Measurements from ENCODE around the gene CCDC17. TPM values are rescaled to one million over a fixed set of nuclear protein-coding genes. Genes with fewer than 3 reads are reported as not detected.

The CCDC17 gene
- total and polyA plus RNA-seq, 2 experiments from 2014 or later, result 3.1 to 7.5 TPM

DNA sequence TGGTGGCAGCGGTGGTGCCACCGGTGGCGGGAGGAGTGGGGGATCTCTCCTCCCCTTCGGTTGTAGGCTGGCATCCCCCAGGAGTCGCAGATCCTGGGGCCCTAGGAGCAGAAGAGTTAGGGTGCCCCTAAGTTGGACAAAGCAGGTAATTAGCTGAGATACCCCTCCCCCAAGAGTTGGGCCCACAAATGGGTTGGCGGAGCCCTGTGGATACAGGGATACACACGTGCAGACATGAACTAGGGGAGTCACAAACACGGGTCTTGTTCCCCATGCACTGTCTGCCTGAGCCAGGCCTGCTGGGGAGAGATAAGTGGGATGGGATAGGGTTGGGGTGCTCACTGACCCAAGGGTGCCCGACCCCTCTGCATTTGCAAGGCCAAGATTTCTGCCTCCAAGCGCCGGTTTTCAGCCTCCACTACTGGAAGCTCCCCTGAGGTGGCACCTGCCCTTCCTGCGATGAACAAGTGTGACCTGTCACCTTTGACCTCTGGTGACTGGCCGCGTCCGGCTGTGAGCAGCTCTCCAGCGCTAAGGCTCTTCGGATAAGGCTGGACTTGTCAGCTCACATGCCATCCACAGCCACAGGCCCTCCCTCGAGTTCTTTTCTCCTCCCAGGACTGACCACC, 1.8 kb downstream of the CCDC17 start:
- peaks cover 22% of the 10 kb centered on the region for H3K36me3 ChIP-seq
- no peaks in the 10 kb centered on the region for H3K27me3 ChIP-seq
- TF ChIP-seq, protein P1, sequence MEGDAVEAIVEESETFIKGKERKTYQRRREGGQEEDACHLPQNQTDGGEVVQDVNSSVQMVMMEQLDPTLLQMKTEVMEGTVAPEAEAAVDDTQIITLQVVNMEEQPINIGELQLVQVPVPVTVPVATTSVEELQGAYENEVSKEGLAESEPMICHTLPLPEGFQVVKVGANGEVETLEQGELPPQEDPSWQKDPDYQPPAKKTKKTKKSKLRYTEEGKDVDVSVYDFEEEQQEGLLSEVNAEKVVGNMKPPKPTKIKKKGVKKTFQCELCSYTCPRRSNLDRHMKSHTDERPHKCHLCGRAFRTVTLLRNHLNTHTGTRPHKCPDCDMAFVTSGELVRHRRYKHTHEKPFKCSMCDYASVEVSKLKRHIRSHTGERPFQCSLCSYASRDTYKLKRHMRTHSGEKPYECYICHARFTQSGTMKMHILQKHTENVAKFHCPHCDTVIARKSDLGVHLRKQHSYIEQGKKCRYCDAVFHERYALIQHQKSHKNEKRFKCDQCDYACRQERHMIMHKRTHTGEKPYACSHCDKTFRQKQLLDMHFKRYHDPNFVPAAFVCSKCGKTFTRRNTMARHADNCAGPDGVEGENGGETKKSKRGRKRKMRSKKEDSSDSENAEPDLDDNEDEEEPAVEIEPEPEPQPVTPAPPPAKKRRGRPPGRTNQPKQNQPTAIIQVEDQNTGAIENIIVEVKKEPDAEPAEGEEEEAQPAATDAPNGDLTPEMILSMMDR (IDR thresholded peaks at IDR 0.05; ENCODE audit: low read depth, low read length), result no peak
- H3K4me1 ChIP-seq (ENCODE audit: low read depth), result no peaks in the 10 kb centered on the region
- DNase-seq (ENCODE audit: low read depth in 1 of 2, low spot score in 1 of 2), result peak in 1 of 2 donors; percentile 15
- peak overlapping the region; percentile 70 for H3K27ac ChIP-seq
- no peaks in the 10 kb centered on the region for H3K9me3 ChIP-seq (ENCODE audit: low read depth)
- H3K4me3 ChIP-seq, result no peak overlapping the region

DNA sequence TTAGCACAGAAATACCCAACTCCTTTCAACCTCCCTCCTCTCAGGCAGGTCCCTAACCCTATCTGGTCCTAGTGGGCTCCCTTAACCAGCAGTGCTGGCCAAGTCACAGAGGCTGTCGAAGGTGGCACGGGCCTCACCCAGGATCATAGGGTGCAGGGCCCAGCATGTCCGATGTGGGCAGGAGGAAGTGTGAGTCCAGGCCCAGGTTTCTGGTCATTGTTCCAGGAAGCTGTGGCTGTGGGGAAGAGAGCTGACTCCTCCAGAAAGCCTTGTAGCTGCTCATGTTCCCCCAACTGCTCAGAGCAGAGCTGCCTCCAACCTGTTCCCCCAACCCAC, 2.4 kb downstream of the CCDC17 start:
- H3K27ac ChIP-seq, result peak overlapping the region; percentile 70

DNA sequence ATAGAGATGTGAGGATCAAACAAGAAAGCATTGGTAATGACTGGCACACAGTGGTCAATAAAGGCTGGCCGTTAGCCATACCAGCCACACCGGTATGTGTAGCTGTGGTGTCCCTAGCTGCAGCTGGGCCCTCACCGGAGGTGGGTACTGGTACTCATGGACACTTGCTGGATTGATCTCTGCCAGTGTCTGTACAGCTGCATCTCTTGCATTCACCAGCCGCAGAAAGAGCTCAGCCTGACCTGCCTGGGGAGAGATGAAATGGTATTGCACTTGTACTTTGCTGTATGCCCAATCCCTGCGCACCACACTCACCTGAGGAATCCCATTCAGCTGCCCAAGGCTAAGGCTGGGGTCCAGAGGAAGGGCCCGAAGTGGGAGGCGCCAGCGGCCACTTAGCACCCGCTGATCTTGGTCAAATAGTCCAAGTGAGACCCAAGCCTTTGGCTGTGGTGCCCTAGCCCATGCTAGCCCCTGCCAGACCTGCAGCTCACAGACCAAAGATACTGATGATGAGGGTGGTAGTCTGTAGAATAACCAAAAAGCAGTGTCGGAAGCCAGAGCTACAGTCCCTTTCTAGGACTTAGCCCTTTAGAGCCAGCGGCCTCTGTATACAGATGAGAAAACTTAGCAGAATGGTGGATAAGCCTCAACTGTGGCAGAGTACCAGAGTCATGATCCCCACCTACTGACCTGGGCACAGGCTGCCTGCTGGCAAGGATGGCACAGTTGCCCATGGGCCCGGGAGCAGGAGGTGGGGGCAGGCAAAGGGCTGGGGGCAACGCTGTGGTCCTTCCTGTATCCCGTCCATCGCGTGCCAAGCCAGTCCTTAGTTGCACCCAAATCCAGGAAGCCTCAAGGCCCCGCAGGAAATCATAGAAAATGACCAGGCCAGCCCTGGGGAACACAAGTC, 3.0 kb downstream of the CCDC17 start:
- DNase-seq (ENCODE audit: low read depth in 1 of 2, low spot score in 1 of 2), result no peak

More for the DNA sequence above, 2.4 kb downstream of the CCDC17 start:
- no peaks in the 10 kb centered on the region for H3K9me3 ChIP-seq (ENCODE audit: low read depth)
- DNase-seq (ENCODE audit: low read depth in 1 of 2, low spot score in 1 of 2), result no peak
- TF ChIP-seq, protein P1 (IDR thresholded peaks at IDR 0.05; ENCODE audit: low read depth, low read length), result no peak
- no peaks in the 10 kb centered on the region for H3K27me3 ChIP-seq
- no peak overlapping the region for H3K4me3 ChIP-seq
- peaks cover 24% of the 10 kb centered on the region for H3K36me3 ChIP-seq
- H3K4me1 ChIP-seq (ENCODE audit: low read depth), result no peaks in the 10 kb centered on the region

DNA sequence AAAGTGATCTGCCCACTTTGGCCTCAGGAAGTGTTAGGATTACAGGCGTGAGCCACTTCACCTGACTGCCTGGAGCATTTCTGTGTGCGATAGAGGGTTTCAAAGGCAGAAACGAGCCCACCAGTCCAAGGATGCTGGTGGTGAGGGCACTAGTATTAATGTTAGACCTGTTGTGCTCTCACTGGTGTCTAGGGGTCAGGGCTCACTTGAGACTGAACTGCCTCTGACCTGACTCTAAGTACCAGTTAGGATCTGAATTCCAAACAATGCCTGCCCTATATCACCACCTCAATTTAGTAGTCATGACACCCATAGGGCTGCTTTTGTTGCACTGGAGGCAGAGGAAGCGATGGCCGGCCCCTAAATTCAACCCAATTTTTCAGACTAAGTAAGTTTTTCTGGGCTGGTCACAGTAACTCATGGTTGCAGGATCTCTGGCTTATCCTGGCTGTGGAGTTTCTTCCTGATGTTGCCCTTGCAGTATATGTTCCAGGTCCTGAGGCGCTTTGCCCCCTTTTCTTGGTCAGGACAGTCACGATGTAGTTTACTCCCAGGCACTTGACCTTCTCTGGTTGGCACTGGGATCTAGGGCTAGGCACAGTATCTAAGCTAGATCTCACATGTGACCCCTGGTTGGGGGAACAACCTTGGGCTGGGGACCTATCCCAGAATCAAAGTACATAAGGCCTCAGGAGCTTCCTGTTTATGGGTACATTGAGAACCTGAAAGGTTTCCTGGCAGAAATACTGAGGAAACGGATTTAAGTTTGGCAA, 4.5 kb downstream of the CCDC17 start:
- H3K27me3 ChIP-seq, result no peaks in the 10 kb centered on the region
- H3K36me3 ChIP-seq, result peaks cover 40% of the 10 kb centered on the region
- DNase-seq (ENCODE audit: low read depth in 1 of 2, low spot score in 1 of 2), result no peak
- H3K4me3 ChIP-seq, result no peak overlapping the region
- no peaks in the 10 kb centered on the region for H3K4me1 ChIP-seq (ENCODE audit: low read depth)
- H3K9me3 ChIP-seq (ENCODE audit: low read depth), result no peaks in the 10 kb centered on the region
- TF ChIP-seq, protein P1 (IDR thresholded peaks at IDR 0.05; ENCODE audit: low read depth, low read length), result no peak
- H3K27ac ChIP-seq, result peak overlapping the region; percentile 70

More for the DNA sequence above, 3.0 kb downstream of the CCDC17 start:
- H3K9me3 ChIP-seq (ENCODE audit: low read depth), result no peaks in the 10 kb centered on the region
- H3K27ac ChIP-seq, result peak overlapping the region; percentile 70
- H3K36me3 ChIP-seq, result peaks cover 29% of the 10 kb centered on the region
- H3K4me3 ChIP-seq, result no peak overlapping the region
- TF ChIP-seq, protein P1 (IDR thresholded peaks at IDR 0.05; ENCODE audit: low read depth, low read length), result no peak
- H3K27me3 ChIP-seq, result no peaks in the 10 kb centered on the region
- H3K4me1 ChIP-seq (ENCODE audit: low read depth), result no peaks in the 10 kb centered on the region

DNA sequence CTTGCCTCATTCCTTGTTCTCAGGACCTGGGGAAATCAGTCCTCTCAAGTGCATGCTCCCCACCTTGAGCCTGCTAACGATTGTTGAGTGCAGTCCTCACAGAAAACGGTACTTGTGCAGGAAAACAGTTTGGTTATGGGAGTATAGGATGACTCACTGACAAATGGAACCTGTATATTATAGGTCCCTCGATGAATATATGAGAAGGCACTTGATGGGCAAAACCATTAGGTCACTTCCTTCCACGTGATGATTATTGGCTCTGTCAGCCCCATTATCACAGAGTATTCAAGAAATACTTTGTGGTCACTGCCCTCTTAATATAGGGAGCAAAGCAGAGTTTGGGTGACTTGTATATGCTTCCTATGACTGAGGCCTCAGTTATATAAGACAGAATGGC, 6.2 kb downstream of the CCDC17 start:
- Histone ChIP-seq H3K27ac (no peak overlapping the region), H3K4me3 (no peak overlapping the region), H3K4me1 (ENCODE audit: low read depth) (no peaks in the 10 kb centered on the region)

More for the DNA sequence above, 6.2 kb downstream of the CCDC17 start:
- H3K9me3 ChIP-seq (ENCODE audit: low read depth), result no peaks in the 10 kb centered on the region
- DNase-seq (ENCODE audit: low read depth in 1 of 2, low spot score in 1 of 2), result peak in 1 of 2 donors; percentile 30
- TF ChIP-seq, protein P1 (IDR thresholded peaks at IDR 0.05; ENCODE audit: low read depth, low read length), result no peak
- no peaks in the 10 kb centered on the region for H3K27me3 ChIP-seq
- H3K36me3 ChIP-seq, result peaks cover 55% of the 10 kb centered on the region

Measured in cardiac muscle cell (in vitro differentiated cells and primary cell).